Activated CD8-positive, alpha-beta memory T cell treated with anti-CD3 and anti-CD28 coated beads for 4 hours (primary cell): ENCODE measurements around the gene SDHAF1.
A peak's percentile ranks its signal among the peaks of the same experiment; 100 is the strongest.
"Not testable (repeated sequence)": the region's sequence is repeated elsewhere in the genome, so short reads cannot be mapped to it uniquely, and the experiment has no call there.

Source experiments
- DNase-seq, 2 donors: peaks; one replicate each; pipeline ENCODE4 v3.0.0-alpha.2; 2020; ENCODE audit warnings: low read depth in 2 of 2

Gene SDHAF1

DNA sequence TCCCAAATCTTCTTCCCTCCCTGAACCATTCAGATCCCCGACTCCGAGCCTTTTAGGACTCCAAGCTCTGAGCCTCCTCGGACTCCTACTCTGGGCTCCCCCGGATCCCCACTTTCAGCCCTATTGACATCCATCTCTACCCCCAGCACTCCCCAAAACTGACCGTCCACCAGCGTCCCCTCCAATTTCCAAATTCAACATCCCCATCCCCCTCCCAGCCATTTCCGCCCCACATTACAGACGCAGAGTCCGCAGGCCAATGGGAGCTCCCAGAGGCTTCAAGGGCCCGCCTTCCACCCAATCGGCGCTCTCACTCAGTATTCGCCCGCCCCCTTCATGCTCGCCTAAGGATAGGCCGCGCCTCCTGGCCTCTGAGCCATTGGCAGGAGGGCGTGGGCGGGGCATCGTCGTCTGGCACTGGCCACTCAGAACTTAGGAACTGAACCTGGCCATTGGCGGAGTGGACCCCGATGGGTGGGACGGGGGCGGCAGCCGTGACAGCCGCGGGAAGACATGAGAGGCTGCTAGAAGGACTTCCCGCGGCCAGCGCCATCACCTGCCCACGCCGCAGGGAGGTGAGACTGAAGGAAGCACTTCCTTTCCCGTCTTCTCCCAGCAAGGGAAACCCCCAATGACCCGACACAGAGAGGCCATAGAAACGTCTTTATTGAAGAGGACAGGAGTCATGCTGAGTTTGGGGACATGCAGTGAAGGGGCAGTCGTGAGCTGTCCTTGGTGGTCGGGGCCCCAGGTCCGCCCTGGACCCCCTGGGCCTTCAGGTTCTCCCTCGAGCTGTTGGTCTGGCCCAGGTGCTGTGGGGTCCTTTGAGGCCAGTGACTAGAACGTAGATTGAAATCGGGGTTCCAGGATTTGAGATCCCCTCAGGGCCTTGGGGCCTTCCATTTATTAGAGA lies 19.3 kb downstream of the SDHAF1 start, which contains the start of gene ALKBH6:
TSS of gene ALKBH6 (minus strand) at position 202 of the 913 bp plus-strand sequence. CDS start 816 bp downstream, outside the sequence.
- DNase-seq: peak; percentile 97 to 98

DNA sequence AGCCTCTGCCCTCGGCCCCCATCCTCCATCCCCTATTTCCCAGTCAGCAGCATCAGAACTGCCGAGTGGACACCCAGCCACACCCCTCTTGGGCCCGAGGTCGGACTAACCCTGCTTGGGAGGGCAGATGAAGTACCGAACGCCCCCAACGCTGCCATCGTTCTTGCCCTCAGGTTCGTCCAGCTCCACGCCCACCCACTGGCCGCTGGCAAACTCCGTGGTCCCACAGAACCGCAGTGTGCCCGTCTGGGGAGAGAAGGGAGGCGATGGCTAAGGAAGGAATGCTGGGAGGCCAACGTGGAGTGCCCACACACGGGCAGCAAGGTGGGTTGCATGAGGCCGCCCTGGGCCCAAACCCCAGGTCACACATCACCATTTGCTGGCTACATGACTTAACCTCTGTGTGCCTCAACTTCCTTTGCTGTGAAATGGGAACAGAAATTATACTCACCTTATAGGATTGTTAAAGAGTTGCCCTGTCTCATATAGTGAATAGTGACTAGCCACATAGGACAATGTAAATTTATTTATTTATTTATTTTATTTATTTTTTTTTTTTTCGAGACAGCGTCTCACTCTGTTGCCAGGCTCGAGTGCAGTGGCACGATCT lies 24.2 kb downstream of the SDHAF1 start:
- DNase-seq: no peak

DNA sequence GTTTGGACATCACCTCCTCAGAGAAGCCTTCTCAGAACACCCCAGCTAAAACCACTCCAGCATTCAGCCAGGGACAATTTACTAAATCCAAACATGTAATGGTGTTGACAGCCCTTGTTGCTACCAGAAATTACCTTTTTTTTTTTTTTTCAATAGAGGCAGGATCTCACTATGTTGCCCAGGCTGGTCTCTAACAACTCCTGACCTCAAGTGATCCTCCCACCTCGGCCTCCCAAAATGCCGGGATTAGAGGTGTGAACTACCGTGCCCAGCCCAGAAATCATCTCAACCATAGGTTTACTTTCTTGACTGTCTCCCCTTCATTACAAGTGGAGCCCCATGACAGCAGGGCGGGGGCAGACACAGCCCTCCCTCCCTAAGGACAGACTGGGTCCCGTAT lies 28.4 kb downstream of the SDHAF1 start:
- no peak for DNase-seq

DNA sequence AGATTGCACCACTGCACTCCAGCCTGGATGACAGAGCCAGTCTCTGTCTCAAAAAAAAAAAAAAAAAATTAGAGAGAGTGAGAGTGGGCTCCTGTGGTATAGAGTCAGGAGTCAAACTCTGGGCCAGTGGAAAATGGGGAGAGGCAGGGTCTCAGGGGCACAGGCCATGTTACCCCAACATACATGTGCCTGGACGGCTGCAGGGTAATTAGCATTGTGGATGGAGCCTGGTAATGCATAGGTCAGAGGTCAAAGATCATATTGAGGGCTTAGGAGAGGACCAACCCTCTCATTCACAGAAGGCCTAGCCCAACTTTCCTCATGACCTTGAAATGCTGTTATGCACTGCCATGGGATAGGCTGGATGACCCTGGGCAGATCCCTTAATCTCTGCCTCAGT lies 30.6 kb downstream of the SDHAF1 start:
- DNase-seq: no peak

DNA sequence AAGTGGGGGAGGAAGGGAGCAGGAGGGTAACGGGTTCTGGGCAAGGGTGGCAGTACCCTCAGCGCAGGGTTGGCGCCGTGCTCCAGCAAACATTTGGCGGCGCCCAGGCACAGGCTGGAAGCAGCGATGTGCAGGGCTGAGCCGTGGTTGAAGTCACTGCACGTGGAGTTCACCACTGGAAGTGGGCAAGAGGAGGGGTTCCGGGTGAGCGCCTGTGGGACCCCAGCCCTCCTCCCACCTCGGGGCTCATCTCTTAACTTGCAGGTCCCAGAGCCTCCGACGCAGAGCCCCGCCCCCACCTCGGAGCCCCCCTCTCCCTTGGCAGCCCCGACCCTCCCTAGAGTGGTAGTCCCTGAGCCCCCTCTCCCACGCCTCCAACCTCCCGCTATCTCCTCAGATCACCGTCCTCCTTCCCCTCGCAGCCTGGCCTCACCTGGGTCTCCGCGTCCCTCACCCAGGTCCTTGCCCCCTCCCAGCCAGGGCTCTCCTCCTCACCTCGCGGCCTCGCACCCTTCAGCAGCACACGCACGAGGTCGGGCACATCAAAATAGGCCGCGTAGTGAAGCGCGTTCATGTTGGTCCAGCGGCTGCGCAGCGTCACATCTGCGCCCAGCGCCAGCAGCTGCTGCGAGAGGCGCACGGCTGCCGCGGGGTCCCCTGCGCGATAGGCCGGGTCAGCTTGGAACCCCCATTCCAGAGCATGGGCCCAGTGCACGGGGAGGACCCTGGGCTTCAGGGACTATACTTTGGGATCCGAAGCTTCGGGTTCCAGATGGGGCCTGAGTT lies 31.3 kb downstream of the SDHAF1 start:
- DNase-seq: no peak

DNA sequence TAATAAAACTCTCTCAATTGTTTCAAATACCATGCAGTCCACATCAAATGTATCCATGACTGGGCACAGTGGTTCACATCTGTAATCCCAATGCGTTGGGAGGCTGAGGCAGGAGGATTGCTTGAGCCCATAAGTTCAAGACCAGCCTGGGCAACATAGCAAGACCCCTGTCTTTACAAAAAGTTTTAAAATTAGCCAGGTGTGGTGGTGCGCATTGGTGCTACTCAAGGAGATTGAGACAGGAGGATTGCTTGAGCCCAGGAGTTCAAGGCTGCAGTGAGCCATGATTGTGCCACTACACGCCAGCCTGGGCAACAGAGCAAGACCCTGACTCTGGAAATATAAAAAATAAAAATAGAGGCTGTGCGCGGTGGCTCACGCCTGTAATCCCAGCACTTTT lies 32.7 kb downstream of the SDHAF1 start:
- DNase-seq: no peak

DNA sequence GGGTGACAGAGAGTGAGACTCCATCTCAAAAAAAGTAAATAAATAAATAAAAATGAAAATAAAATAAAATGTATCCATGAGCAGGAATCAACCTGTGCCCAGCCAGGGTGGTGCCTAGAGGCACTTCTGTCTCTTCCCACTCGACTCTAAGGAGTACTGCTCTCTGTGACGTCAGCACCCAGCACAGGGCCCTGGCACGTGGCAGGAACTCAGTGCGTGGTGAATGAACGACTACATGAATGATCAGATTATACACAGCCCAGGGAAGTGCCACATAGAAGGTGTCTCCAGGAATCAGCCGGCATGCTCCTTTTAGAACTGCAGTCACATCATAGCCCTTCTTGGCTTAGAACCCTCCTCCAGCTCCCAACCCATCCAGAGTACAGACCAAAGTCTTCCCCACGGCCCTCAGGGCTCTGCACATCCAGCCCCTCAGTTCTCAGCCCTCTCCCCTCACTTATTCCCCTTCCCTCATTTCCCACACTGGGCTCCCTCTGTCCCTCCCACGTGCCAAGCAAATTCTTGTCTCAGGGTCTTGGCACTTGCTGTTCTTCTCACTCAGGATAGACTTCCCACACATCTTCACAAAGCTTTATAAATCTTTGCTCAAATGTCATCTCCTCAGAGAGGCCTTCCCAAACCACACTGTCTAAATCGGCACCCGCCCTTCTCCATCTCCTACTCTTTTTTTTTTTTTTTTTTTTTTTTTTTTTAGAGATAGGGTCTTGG lies 33.5 kb downstream of the SDHAF1 start:
- DNase-seq: no peak

DNA sequence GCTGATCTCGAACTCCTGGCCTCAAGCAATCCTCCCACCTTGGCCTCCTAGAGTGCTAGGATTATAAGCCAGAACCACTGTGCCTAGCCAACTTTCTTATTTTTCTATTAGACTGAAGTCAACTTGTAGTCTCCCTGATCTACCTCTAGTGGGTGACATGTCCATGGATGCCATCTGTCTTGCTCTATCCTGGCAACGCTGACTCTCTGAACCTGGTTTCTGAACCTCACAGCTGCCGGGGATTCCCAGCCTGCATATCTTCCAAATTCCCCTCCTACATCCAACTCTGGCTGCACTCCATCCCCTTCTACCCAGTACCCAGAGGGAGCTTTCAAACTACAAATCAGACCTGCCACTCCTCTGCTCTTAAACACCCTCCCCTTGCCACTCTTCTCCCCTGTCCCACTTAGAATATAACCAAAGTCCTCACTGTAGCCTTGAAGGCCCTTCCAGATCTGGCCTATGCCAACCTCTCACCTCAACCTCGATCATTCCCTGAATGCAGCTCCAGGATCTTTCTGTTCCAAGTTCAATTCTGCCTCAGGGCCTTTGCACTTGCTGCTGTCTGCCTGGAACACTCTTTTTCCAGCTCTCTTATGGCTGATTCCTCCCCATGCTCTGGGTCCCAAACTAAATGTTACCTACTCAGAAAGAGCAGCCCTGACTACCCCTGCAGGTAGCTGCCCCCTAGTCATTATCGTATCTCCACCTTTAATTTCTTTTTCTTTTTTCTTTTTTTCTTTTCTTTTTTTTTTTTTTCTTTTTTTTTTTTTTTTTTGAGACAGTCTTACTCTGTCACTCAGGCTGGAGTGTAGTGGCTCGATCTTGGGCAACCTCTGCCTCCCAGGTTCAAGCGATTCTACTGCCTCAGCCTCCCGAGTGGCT lies 35.5 kb downstream of the SDHAF1 start:
- DNase-seq: no peak

DNA sequence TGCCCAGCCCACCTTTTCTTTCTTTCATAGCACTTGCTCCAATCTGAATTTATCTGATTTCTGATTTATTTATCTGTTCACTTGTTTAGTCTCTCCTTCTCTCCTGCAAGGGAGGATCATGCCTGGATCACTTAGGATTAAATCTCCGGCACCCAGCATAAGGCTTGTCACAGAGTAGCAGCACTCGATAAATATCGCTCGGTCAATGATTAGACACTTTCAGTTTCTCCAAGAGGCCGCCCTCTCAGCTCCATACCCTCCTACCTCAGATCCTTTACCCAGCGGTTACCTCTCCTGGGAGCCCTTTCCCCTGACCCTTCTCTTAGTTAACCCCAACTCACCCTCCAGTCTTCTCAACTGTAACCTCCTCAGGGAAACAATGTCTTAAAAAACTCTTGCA lies 36.3 kb downstream of the SDHAF1 start:
- no peak for DNase-seq

DNA sequence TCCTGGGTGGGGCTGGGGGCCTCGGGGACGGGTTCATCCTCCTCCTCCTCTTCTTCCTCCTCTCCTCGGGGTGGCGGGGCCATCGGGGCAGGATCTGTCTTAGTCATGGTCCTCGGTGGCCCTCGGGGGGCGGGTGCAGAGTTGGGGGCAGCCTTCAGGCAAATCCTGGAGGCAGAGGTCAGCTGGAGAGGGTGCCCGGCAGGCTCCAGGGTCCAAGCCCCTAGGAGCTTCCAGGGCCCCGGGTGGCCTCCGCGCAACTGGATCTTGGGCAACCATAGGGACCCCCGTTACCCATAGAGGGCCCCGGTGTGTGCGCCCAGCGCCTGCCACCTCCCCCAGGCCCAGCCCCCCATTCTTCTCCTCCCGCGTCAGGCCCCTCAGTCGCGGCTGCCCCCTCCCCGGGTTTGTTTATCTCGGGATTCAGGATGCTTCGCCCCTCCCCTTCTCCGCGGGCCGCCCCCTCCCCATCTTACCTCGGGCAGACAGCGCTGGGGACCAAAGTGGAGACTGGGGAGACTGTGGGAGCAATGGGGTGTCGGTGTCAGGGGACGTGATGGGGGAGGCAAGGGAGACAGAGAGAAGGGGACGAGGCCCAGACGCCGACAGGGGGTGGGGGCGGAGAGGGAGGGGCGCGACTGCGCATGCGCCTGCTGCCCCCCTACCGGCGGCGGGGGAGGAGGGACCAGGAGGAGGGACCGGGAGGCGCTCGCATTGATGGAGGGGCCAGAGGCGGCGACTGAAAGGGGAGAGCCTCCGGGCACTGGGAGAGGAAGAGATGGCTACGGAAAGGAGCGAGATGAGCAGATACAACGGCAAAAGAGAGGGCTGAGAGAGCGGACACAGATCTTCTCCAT lies 37.5 kb downstream of the SDHAF1 start, which contains the start of gene CLIP3:
TSS of gene CLIP3 (minus strand) at position 623 of the 854 bp plus-strand sequence. CDS start at position 107, 516 bp downstream.
- DNase-seq: peak; percentile 18 to 36

DNA sequence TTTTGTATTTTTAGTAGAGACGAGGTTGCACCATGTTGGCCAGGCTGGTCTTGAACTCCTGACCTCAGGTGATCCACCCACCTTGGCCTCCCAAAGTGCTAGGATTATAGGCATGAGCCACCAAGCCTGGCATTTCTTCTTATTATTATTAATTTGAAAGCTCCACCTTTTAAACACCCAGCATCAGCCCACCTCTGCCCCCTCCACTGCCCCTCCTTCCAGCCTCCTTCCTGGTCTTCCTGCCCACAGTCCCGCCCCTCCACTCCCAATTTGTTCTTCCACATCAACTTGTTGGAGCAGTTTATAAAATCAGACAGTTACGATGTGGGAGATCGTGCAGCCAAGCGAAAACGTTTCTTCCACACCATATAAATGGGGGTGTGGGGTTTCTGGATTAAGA lies 45.5 kb downstream of the SDHAF1 start:
- DNase-seq: no peak

DNA sequence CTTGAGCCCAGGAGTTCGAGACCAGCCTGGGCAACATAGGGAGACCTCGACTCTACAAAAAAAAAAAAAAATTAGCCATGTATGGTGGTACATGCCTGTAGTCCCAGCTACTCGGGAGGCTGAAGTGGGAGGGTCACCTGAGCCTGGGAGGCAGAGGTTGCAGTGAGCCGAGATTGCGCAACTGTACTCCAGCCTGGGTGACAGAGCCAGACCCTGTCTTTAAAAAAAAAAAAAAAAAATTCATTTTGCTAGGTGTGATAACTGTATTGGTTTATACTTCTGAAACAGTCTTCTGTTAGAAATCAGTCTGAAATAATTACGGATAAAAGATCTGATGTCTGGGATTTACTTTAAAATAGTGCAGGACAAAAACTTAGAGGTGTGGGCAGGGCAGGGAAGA lies 46.1 kb downstream of the SDHAF1 start:
- DNase-seq: not testable (repeated sequence)

DNA sequence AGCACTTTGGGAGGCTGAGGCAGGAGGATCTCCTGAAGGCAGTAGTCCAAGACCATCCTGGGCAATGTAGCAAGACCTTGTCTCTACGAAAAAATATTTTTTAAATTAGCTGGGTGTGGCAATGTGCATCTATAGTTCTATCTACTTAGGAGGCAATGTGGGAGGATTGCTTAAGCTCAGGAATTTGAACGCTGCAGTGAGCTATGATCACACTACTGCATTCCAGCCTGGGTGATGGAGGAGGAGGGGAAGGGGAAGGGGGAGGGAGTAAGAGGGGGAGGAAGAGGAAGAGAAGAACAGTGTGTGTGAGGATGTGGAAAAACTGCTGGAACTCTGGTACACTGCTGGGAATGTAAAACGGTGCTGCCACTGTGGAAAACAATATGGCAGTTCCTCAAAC lies 46.8 kb downstream of the SDHAF1 start:
- DNase-seq: no peak

DNA sequence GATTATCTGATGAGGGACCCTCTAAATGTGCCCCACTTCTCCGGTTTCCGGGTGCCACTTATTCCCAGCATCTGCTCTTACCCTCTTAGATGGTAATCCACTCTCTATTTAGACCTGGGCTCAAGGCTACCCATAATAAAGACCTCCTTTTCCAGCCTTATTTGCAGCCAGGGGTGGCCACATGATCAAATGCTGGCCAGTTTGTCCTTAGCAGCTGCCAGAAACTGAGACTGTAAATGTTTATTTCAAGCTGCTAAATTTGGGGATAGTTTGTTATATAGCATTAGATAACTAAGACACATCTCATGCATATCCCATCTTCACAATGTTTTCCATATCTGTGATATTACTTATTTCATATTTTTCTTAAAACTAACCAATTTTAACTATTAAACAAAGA lies 49.0 kb downstream of the SDHAF1 start:
- DNase-seq: no peak
